ENCODE measurements around the gene DIP2C. TPM values are rescaled to one million over a fixed set of nuclear protein-coding genes. Genes with fewer than 3 reads are reported as not detected.
"Not testable (repeated sequence)": the region's sequence is repeated elsewhere in the genome, so short reads cannot be mapped to it uniquely, and the experiment has no call there.

DIP2C gene
- polyA plus RNA-seq, 12 donors, result 18.1 to 31.7 (median 26.1) TPM; not detected in 1

DNA sequence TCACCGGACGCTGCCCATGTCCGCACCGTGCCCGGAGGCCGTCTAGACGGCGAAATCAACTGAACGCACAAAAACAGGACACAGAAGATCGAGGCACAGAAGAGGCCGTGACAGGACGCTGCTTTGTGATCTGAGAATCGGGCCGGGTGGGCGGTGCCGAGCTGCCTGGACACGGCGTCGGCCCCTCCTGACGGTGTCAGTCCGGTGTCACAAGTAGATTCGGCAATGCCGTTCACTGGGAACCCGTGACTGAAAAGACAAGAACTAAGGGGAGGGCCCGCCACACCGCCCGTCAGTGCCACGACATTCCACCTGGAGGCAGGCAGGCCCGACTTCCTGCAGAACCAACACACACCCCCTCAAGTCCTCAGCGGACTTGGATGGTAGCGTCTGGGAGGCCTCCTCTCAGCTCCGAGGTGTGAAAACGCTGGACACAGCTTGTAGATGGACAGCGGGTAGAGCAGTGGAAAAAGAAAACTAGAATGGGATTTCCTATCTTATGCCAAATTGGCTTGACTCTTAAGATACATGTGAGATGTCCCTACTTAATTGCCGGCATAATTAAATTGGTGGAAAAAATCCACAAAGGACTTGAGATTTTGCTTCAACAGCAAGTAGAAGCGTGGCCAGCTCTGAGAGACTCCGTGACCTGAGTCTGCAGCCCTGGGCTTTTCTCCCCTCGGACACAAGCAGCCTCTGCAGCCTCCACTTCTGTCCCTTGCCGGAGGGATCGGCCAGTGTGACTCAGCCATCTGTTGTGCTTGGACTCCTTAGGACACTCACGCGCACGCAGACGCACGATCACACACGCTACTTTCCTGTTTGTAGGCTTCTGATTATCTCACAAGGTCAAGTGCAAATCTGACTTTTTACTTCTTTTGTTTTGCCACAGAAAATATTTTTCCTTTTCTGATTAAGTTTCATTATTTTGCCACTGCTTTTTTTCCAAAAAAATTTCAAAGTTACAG lies 269.0 kb downstream of the DIP2C start:
- no peak for DNase-seq

DNA sequence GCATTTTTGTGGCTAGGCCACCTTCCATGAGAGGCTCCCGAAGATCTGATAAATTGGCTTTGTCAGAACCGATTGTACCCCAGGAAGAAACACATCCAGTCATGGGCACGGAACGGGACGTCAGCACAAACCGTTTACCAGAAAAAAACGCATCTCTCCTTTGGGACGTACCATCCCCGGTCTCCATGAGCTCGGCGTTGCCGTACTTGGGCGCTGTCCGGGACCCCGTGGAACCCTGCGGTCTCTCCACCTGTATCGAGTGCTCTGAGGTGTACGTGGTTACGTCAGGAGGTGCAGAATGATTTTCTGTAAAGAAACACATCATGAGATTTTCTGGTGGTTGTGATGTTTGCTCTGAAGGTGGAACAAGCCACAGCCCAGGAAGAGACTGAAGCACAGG lies 270.6 kb downstream of the DIP2C start:
- DNase-seq, result no peak

DNA sequence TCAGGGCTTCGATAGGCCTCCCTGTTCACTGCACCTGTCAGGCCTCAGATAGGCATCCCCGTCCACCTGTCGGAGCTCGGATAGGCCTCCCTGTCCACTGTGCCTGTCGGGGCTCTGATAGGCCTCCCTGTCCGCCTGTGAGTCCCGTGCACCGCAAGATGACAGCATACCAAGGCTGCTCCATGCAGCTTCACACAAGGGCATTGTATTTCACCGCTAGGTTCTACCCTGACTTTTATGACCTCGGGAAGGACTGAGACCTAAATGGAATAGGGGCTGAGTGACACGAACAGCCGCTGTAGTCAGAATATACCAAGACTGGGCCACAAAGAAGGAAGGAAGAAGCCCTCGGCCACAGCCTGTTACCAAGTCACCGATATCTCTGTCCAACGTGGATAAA lies 271.2 kb downstream of the DIP2C start:
- DNase-seq, result no peak

DNA sequence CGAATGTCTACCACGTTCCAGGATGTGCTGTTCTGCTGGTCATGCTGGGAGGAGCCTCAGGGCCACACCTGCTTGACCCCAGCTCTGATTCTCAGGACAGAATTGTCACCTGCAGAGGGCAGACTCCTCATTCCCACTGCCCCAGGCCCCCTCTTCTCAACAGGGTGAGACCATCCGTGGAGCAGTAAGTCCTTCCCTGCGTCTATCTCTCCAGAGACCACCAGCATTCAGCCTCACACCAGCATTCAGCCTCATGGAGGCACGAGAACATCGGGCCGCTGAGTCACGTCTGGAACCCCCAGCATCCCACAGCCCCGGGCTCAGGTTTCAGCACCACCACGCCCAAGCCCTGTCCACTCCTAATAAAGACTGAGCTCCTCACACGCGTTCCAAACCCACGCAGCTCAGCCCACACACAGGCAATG lies 273.4 kb downstream of the DIP2C start:
- no peak for DNase-seq

DNA sequence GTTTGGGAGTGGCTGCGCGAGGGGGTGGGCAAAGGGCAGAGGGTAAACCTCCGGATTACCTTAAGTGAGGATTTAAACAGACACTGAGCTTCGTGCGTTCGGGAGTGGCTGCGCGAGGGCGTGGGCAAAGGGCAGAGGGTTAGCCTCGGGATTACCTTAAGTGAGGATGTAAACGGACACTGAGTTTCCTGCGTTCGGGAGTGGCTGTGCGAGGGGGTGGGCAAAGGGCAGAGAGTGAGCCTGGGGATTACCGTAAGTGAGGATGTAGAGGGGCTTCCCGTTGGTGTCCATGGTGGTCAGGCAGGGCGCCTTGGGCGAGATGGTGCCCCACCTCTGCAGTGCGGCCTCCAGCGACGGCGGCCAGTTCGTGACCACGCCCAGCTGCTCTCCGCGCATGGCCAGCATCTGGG lies 275.8 kb downstream of the DIP2C start:
- DNase-seq, result no peak

DNA sequence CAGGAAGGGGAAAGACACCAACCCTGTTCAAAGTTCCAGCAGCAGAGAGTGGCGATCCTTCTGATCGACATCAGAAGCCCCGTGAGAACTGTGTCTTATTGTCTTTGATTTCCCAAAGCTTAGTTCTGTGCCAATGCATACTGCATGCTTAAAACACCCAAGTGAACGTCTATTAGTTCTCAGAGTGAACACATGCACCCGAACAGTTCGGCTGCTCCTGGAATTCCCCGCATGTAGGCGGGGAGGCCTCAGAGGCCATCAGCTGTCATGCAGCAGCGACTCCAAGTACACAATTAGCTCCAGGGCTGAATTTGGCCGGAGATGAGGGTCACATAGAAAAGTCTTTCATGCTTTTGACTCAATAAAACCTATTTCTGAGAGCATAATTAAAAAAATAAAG lies 277.4 kb downstream of the DIP2C start:
- DNase-seq, result no peak

DNA sequence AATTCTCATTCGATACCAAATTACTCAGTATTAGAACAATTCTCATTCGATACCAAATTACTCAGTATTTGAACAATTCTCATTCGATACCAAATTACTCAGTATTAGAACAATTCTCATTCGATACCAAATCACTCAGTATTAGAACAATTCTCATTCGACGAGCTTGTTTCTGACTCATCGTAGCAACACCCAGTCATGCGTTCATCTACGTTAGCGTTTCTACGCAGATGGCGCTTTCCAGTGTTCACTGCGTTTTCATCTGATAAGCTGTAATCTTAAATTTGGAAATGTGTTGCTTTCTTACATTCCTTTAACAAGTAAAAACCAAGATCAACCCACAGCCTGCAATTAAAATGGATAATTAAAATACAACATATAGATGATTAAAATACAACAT lies 277.9 kb downstream of the DIP2C start:
- DNase-seq, result no peak

DNA sequence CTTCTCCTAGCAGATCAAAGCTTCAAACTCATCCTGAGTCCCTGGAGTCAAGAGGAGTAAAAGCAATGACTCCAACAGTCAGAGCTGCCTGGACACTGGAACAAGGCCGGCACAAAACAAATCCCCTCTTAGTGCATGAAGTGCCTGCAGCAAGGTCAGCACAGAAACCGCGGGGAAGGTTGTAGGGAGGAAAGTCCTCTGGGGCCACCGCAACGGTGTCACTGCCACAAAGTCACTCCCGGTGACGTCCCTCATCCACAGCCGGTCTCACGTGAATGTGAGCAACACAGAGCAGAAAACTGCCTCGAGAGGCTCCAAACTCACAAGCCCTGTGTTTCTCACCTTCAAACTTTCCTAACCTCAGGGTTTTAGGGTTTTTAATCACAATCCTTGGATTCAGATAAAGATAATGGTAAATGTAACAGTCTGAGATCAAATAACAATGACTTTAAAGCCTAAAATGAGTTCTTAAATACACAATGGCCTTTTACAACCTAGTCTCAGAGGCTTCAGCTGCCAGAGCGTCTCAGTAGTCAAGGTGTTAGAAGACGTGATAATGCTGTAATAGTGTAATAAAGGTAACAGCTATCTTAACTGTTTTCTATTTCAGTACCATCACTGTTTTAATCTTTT lies 279.9 kb downstream of the DIP2C start:
- DNase-seq, result no peak

DNA sequence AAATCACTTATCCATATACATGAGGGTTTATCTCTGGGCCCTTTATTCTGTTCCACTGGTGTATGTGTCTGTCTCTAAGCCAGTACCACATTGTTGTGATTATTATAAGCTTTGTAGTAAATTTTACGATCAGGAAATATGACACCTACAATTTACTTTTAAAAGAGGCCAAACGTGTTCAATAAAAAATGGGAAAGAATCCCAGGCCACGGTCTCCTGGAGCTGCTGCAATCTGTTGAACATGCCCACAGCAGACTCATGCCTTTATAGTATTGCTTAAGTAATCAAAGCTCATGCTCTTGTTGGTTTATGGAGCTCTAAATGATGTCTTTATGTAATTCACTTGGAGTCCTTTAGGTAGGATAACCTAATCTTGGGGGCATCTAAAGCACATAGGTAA lies 281.2 kb downstream of the DIP2C start:
- DNase-seq, result no peak

DNA sequence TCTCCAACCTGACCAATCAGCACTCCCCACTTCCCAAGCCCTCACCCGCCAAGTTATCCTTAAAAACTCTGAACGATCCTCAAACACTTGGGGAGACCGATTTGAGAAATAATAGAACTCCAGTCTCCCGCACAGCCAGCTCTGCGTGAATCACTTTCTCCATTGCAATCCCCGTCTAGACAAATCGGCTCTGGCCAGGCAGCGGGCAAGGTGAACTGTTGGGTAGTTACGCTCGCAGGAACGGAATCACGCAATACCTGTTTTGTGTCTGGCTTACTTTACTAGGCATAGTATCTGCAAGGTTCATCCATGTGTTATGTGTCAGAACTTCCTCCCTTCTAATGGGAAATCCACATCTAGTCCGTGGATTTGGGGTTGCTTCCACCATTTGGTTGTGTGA lies 282.5 kb downstream of the DIP2C start:
- DNase-seq, result no peak

DNA sequence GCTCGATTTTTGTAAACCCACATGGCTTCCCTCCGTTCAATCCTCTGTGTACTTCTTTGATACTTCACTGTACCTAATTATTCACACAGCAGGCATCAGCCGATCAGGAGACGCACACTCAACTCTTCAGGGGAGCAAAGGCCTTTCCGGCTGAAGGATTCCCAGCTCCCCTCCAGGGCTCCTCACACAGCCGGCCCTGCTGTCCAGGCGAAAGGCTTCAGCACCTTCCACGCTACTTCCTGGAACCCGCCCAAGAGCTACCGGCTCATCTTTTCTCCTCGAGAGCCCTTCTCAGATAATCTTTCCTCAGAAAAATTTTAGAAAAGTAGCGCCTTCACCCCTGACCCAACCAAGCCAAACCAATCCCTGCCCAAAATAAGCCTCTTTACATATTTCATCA lies 283.8 kb downstream of the DIP2C start:
- no peak for DNase-seq

DNA sequence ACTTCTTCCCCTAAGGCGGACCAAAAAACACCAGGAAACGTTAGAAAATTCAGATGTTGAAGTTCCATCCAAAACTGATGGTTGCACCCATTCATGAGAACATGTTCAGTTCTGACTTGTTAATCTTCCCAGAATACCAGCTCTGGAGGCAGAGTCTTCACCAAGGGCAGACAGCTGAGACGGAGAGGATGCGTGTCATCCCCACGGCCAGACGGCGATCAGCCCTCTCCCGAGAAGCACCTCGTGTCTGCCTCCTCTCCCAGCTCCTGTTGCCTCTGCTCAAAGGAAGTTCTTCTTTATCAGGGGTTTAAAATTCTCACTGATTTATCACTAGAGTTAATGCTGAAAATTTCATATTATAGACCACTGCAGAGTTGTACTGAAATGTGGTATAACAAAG lies 284.5 kb downstream of the DIP2C start:
- DNase-seq, result no peak

DNA sequence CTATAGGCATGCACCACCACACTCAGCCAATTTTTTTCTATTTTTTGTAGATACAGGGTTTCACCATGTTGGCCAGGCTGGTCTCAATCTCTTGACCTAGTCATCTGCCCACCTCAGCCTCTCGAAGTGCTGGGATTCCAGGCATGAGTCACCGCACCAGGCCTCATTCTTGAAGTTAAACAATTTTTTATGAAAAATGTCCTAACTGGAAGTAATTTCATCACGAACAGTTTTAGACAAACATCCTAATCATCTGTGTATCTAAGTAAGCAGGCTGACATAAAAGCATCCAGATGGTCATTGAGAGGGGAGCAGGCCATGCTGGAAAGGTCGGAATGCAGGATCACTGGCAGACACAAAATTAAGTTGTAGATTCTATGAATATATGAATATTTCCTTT lies 285.1 kb downstream of the DIP2C start:
- DNase-seq, result no peak

DNA sequence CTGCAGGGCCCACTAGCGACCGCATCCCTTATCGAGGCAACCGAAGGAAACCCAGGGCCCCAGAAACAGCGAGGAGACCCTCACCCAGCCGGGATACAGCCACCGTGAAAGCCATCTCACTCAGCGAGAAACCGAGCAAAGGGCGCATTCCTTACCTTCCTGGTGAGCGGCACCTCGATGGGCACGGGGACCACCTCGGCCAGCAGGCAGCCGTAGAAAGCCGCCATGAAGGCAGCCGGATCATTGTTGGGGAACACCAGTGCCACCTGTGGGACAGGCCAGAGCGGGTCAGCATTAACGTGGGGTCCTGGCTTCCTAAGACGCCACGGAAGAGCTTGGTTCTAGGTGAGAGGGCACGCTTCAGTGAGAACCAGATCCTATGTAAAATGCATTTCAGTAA lies 290.5 kb downstream of the DIP2C start:
- no peak for DNase-seq

DNA sequence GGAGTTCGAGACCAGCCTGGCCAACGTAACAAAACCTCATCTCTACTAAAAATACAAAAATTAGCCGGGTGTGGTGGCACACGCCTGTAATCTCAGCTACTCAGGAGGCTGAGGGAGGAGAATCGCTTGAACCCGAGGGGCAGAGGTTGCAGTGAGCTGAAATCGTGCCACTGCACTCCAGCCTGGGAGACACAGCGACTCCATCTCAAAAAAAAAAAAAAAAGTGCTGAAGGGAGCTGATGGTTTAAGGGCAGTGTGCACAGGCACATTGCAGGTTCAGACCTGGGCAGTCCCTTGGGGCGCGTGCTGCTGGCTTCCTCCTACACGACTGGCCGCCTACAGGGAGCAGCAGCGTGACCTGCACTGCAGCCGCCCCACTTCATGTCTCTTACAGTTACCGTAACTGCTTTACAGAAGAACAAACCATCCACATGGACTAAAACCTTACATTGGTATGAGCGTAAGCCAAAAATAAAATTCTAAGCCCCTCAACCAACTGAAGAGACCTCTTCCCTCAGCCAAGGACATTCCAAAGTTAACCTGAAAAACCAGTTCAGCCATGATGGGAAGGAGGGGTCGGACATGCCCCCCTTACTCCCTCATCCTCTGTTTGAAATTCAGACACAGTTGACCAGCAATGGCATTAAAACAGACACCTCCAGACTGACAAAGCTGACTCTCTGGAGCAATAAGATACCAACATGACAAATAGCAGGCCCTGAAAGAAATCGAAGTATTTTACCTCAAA lies 292.0 kb downstream of the DIP2C start:
- DNase-seq, result no peak

DNA sequence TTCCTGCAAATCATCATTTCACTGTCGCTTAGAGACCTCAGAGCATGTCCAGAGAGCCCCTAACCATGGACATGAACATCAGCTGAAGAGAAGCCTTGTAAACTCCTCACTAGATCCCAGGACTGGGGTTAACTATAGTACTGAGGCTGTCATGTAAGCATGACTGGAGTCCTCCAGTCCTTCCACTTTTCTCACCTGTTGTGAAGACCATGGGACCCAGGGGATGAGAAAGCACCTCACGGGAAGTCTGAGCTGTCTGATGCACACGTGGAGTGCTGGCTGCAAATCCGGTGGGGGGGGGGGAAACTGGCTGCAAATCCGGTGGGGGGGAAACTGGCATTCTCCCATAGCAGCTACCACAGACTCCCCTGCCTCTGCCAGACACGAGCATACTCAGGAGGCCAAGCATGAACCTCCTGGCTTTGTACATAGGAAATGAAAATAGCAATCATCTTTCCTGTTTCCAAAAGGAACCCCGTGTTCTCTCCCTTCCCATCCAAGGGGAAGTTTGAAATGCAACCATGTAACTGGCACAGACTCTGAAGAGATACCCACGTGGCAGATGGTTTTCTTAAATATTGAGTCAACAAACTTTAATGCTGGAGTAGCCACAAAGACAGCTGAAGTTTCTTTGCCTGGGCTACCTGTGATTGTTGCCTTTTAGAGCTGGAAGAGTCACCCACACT lies 292.8 kb downstream of the DIP2C start:
- DNase-seq, result no peak

DNA sequence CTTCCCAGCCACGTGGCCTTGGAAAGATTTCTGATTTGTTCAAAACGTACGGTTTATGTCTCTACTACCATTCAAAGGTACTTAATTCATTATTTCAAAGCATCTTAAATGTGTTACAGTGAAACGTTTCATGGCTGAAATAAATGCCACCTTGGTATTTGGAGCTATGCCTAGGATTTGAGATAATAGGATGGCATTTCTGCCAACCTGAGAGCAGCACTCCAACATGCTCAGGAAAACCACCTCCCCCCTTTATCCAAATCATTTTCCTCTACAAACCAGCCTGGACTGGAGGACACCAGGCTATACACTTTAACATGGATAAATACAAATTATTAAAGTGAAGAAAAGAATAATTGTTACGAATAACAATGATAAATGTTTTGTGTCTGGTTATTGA lies 293.4 kb downstream of the DIP2C start:
- DNase-seq, result no peak

DNA sequence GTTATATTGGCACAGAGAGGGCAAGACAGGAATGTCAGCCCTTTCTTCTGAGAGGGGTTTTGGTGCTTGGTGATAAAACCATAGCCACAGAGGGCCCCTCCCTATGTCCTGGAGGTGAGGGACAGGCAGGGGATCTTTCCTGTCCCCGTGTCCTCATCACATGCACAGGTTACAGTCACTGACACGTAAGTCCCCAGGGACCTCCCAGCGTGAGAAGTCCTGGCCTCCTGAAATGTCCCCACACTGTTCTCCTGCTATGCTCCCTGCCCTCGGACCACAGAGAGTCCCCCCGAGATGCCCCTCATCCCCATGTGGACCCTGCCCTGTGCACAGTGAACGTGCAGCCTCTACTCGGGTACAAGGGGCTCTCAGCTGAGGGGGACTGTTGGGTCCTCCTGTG lies 293.8 kb downstream of the DIP2C start:
- DNase-seq, result no peak

DNA sequence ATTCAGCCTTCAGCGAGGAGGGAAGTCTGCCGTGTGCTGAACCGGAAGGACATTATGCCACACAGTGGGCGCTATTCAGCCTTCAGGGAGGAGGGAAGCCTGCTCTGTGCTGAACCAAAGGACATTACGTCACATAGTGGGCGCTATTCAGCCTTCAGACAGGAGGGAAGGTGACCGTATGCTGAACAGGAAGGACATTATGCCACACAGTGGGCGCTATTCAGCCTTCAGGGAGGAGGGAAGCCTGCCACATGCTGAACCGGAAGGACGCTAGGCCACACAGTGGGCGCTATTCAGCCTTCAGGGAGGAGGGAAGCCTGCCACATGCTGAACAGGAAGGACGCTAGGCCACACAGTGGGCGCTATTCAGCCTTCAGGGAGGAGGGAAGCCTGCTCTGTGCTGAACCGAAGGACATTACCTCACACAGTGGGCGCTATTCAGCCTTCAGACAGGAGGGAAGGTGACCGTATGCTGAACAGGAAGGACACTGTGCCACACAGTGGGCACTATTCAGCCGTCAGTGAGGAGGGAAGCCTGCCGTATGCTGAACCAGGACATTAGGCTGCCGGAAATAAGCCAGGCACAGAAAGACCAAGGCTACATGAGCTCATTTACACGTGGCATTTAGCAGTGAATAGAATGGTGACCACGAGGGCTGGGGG lies 294.9 kb downstream of the DIP2C start:
- DNase-seq, result not testable (repeated sequence)

DNA sequence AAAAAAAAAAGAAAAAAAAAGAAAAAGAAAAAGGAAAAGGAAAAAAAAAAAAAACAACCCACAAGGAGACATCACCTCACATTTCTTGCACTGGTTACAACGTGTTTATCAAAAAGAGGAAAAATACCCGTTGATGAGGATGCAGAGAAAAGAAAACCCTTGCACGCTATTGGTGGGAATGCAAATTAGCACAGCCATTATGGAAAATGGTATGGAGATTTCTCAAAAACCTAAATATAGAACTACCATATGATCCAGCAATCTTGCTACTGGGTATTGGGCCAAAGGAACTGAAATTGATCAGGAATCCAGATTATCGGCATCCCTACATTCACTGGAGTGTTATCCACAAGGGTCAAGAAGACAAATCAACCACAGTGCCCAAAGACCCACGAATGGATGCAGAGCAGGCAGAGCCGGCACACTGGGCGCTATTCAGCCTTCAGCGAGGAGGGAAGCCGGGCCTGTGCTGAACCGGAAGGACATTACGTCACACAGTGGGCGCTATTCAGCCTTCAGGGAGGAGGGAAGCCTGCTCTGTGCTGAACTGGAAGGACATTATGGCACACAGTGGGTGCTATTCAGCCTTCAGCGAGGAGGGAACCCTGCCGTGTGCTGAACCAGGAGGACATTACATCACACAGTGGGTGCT lies 295.6 kb downstream of the DIP2C start:
- DNase-seq, result no peak

Data from muscle of arm (tissue), 12 donors.